GM23248 (cell line): ENCODE measurements around the gene CSNK2B.

Experiments used
- EZH2 ChIP-seq: fragments of 200-600 bp; sonication (generic); IDR thresholded peaks from 2 replicates; pipeline ENCODE4 v1.6.1; 2018; ENCODE audit warnings: antibody characterized with exemption, mild to moderate bottlenecking; ENCODE audit not compliant: insufficient read depth, poor library complexity, severe bottlenecking
- EZH2phosphoT487 ChIP-seq: fragments of 200-600 bp; sonication (generic); IDR thresholded peaks from 2 replicates; pipeline ENCODE4 v1.6.1; 2018; ENCODE audit warnings: antibody characterized with exemption, moderate library complexity, mild to moderate bottlenecking, low read depth; ENCODE audit not compliant: insufficient read depth

DNA sequence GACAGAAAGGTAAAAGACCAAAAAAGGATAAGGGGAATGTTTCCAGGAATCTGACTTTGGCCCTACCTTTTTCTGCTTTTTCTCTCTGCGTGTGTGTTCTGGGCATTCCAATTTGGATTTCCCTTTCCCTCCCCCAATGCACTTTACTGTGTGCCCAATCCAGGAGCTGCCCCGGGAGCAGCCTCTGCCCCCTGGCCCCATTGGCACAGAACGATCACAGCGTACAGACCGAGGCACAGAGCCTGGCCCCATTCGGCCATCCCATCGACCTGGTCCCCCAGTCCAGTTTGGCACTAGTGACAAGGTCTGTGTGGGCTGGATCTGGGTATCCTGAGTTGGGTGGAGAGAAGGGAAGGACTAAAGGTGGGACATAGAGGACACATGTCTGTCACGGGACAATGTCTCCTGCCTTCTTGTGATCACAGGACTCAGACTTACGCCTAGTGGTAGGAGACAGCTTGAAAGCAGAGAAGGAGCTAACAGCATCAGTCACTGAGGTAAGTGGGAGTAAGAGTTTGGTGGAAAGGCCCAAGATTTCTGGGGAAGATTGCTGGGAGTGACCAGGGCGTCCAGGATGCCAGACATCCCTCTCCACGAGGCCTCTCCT, 30.8 kb upstream of the CSNK2B start:
- TF ChIP-seq EZH2phosphoT487 (no peak), EZH2 (no peak)
